ENCODE results near the gene PLEKHA7. TPM values are rescaled to one million over a fixed set of nuclear protein-coding genes. Genes with fewer than 3 reads are reported as not detected.

Gene PLEKHA7
- total and polyA plus RNA-seq, 8 donors = 14.9 to 29.9 (median 20.0) TPM

DNA sequence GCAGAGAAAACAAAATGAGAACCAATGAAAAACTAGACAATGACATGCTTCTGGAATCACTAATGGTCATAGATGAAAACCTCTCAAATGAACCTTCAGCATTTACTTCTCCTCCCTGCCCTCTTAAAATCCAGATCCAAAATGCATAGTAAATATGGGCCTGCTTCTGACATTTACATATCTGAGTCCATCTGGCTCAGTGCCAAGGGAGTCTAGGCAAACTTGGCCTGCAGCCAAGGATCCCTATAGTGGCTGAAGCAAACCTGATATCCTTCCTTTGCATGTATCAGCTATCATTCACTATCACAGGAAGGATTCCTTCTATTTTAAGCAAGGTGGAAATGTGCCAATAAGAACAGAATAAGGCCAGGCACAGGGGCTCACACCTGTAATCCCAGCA, 170.9 kb downstream of the PLEKHA7 start:
- ATAC-seq (no peak), FAIRE-seq (no peak), DNase-seq (no peak)
- Histone ChIP-seq H3K9me3 (no peaks in the 10 kb centered on the region), H3K27me3 (no peaks in the 10 kb centered on the region), H3K27ac (no peak overlapping the region), H3K36me3 (peaks cover 0 to 17% (median 12%) of the 10 kb centered on the region in 3 donors), H3K4me1 (no peaks in the 10 kb centered on the region), H3K4me3 (no peak overlapping the region)
- TF ChIP-seq, protein P1, sequence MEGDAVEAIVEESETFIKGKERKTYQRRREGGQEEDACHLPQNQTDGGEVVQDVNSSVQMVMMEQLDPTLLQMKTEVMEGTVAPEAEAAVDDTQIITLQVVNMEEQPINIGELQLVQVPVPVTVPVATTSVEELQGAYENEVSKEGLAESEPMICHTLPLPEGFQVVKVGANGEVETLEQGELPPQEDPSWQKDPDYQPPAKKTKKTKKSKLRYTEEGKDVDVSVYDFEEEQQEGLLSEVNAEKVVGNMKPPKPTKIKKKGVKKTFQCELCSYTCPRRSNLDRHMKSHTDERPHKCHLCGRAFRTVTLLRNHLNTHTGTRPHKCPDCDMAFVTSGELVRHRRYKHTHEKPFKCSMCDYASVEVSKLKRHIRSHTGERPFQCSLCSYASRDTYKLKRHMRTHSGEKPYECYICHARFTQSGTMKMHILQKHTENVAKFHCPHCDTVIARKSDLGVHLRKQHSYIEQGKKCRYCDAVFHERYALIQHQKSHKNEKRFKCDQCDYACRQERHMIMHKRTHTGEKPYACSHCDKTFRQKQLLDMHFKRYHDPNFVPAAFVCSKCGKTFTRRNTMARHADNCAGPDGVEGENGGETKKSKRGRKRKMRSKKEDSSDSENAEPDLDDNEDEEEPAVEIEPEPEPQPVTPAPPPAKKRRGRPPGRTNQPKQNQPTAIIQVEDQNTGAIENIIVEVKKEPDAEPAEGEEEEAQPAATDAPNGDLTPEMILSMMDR (IDR thresholded peaks at IDR 0.05) = no peak
- intact Hi-C loops (cut with DNase I) = loop anchor here in 1 of 3 donors (10.0 kb wide), 1 partner anchor 82 kb away; no protein-coding TSS in a partner anchor

- TF ChIP-seq, protein P1 (IDR thresholded peaks at IDR 0.05) = no peak
- no peak for DNase-seq
- intact Hi-C loops (cut with DNase I) = loop anchor here in 1 of 3 donors (10.0 kb wide), 1 partner anchor 83 kb away; no protein-coding TSS in a partner anchor
- peaks cover 0 to 17% (median 12%) of the 10 kb centered on the region in 3 donors for H3K36me3 ChIP-seq
- H3K9me3 ChIP-seq = no peaks in the 10 kb centered on the region
- no peaks in the 10 kb centered on the region for H3K4me1 ChIP-seq
- no peak for ATAC-seq
- no peak for FAIRE-seq
- no peaks in the 10 kb centered on the region for H3K27me3 ChIP-seq
- 94% methylated on average over 4 of the region's 4 CpGs for WGBS, 2 donors
- H3K4me3 ChIP-seq = no peak overlapping the region
- H3K27ac ChIP-seq = no peak overlapping the region
Observed at GRCh38 chr11:16841984-16842383, 172.2 kb downstream of the PLEKHA7 start.

DNA sequence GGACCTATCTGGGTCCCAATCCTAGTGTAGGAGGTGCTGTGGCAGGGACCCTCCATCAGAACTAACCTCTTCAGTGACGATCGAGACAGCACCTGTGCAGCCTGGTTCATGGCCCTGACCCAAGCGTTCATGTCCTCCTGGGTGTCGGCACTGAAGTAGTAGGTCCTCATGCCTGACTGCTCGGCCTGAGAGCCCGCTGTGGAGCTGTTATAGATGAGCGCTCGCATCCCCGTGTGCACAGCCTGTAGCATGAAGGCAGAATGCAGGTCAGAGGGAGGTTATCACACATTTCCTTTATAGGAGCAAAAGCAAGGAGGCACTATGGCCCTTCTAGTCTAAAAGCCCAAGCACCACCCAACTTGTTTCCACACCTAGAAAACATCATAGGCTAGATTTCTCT, 172.7 kb downstream of the PLEKHA7 start:
- no peak overlapping the region for H3K4me3 ChIP-seq
- H3K4me1 ChIP-seq = no peaks in the 10 kb centered on the region
- H3K9me3 ChIP-seq = no peaks in the 10 kb centered on the region
- H3K36me3 ChIP-seq = peaks cover 0 to 15% (median 12%) of the 10 kb centered on the region in 3 donors
- FAIRE-seq = no peak
- TF ChIP-seq, protein P1 (IDR thresholded peaks at IDR 0.05) = no peak
- intact Hi-C loops (cut with DNase I) = loop anchor here in 1 of 3 donors (10.0 kb wide), 1 partner anchor 83 kb away; no protein-coding TSS in a partner anchor
- H3K27ac ChIP-seq = no peak overlapping the region
- no peak for ATAC-seq
- no peaks in the 10 kb centered on the region for H3K27me3 ChIP-seq
- no peak for DNase-seq
- 95 to 97% methylated on average over 9 of the region's 9 CpGs for WGBS, 2 donors

GRCh38 chr11:16840951-16841350, 173.3 kb downstream of the PLEKHA7 start:
- FAIRE-seq (no peak), ATAC-seq (no peak), DNase-seq (no peak)
- peaks cover 0 to 12% (median 11%) of the 10 kb centered on the region in 3 donors for H3K36me3 ChIP-seq
- intact Hi-C loops (cut with DNase I) = loop anchor here in 1 of 3 donors (10.0 kb wide), 1 partner anchor 84 kb away; no protein-coding TSS in a partner anchor
- H3K9me3 ChIP-seq = no peaks in the 10 kb centered on the region
- no peaks in the 10 kb centered on the region for H3K4me1 ChIP-seq
- H3K4me3 ChIP-seq = no peak overlapping the region
- no peaks in the 10 kb centered on the region for H3K27me3 ChIP-seq
- TF ChIP-seq, protein P1 (IDR thresholded peaks at IDR 0.05) = no peak
- WGBS, 2 donors = 85 to 96% methylated on average over 2 of the region's 2 CpGs
- no peak overlapping the region for H3K27ac ChIP-seq

DNA sequence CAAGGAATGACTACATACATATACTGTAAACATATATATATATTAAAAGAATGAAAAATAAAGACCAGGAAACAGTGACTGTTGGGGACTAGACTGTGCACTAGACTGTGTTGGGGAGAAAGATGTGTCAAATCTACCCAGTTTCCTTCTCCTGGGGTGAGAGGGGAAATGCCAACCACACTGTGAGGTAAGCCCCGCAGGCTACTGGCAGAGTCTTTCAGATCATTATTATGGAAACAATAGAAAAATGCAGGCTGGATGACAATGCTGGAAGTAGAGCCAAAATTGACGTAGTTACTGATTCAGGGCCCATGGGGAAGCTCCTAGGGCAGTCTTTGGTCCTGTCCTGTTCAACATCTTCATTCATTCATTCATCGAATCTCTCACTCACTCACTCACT, 174.4 kb downstream of the PLEKHA7 start:
- Histone ChIP-seq H3K4me1 (no peaks in the 10 kb centered on the region), H3K27me3 (no peaks in the 10 kb centered on the region), H3K27ac (no peak overlapping the region), H3K4me3 (no peak overlapping the region), H3K36me3 (peaks cover 0 to 12% (median 11%) of the 10 kb centered on the region in 3 donors), H3K9me3 (no peaks in the 10 kb centered on the region)
- FAIRE-seq = no peak
- intact Hi-C loops (cut with DNase I) = loop anchor here in 1 of 3 donors (10.0 kb wide), 1 partner anchor 85 kb away; no protein-coding TSS in a partner anchor
- no peak for ATAC-seq
- no peak for DNase-seq
- TF ChIP-seq, protein P1 (IDR thresholded peaks at IDR 0.05) = no peak
- WGBS, 2 donors = 87 to 93% methylated on average over 3 of the region's 3 CpGs
